ENCODE measurements around the gene BMP6. TPM values are rescaled to one million over a fixed set of nuclear protein-coding genes. Genes with fewer than 3 reads are reported as not detected.

Gene BMP6
- polyA plus RNA-seq, 1 experiment: 0.77 TPM

DNA sequence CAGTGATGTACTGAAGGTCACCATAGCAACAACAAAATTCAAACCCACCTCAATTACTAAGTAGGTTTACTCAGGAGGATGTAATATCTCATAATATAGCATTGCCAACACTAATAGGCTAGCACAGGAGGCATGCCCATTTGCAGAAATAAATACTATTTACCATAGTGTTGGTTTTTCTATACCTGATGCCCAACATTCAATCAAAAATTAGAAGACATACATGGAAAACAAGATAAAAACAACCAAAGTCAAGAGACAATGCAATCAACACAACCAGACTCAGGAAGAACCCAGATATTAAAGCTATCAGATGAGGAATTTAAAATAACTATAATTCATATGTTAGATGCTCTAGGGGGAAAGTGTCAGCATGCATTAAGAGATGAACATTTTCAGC lies 199.0 kb downstream of the BMP6 start:
- Histone ChIP-seq H3K27me3 (ENCODE audit: control insufficient read depth, insufficient read depth, low read length) (peaks cover under 1% of the 10 kb centered on the region), H3K27ac (ENCODE audit: low read depth, low read length) (no peak overlapping the region), H3K9me3 (ENCODE audit: control insufficient read depth, insufficient read depth, low read length) (peaks cover 3% of the 10 kb centered on the region; the same call in 1 of the 2 replicates), H3K4me3 (ENCODE audit: low read depth, low read length) (no peak overlapping the region)
- no peak for DNase-seq (ENCODE audit: low read depth, low spot score)
- ChIA-PET CTCF (interaction anchor here (0.6 kb wide), 1 partner anchor 80 kb away, joined by 3 read pairs; no protein-coding TSS in a partner anchor), POLR2A (no interaction called here)
- TF ChIP-seq, protein P1, sequence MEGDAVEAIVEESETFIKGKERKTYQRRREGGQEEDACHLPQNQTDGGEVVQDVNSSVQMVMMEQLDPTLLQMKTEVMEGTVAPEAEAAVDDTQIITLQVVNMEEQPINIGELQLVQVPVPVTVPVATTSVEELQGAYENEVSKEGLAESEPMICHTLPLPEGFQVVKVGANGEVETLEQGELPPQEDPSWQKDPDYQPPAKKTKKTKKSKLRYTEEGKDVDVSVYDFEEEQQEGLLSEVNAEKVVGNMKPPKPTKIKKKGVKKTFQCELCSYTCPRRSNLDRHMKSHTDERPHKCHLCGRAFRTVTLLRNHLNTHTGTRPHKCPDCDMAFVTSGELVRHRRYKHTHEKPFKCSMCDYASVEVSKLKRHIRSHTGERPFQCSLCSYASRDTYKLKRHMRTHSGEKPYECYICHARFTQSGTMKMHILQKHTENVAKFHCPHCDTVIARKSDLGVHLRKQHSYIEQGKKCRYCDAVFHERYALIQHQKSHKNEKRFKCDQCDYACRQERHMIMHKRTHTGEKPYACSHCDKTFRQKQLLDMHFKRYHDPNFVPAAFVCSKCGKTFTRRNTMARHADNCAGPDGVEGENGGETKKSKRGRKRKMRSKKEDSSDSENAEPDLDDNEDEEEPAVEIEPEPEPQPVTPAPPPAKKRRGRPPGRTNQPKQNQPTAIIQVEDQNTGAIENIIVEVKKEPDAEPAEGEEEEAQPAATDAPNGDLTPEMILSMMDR (IDR thresholded peaks at IDR 0.05; ENCODE audit: low read depth, low read length): no peak

Other genes starting within 250 kb of the BMP6 start
- 3.6 TPM in 2 replicates for gene DSP, start 184.4 kb upstream of the BMP6 start, polyA plus RNA-seq (2011; rRNA removed)
- gene SNRNP48, start 135.9 kb upstream of the BMP6 start, polyA plus RNA-seq (2011; rRNA removed): 7.3 and 10.6 TPM in 2 replicates
- gene TXNDC5, start 184.7 kb downstream of the BMP6 start, polyA plus RNA-seq (2011; rRNA removed): 285 and 310 TPM in 2 replicates

Data from AG04450 (cell line).